ENCODE measurements around the gene ZNF101. TPM values are rescaled to one million over a fixed set of nuclear protein-coding genes. Genes with fewer than 3 reads are reported as not detected.

The ZNF101 gene
- total and polyA plus RNA-seq, 9 of the 15 experiments (the other 6 are each of a cell fraction or from before 2014, with no cell fraction given): 9.6 to 20.3 (median 12.4) TPM

GRCh38 chr19:19643158-19644053 is 25.2 kb upstream of the ZNF101 start, which contains the start of gene GMIP (continued):
- peak; percentile 37 for TF ChIP-seq PKNOX1 (IDR thresholded peaks at IDR 0.05)
- TF ChIP-seq HCFC1 (IDR thresholded peaks at IDR 0.05; ENCODE audit: low read depth, low read length): no peak
- TF ChIP-seq CREB3L1 (IDR thresholded peaks at IDR 0.05; ENCODE audit: borderline replicate concordance, low read depth): peak; percentile 62; the same call in 1 of the 2 replicates
- TF ChIP-seq KLF16 (IDR thresholded peaks at IDR 0.05): peak; percentile 56; the same call in 1 of the 2 replicates
- peak; percentile 59; the same call in 1 of the 2 replicates for TF ChIP-seq BRD4 (IDR thresholded peaks at IDR 0.05)
- peak; percentile 66 to 77 for TF ChIP-seq RAD21 (CRISPR knock-in tag; conservative IDR thresholded peaks at IDR 0.05 in 1 of 2, IDR thresholded peaks at IDR 0.05 in 1 of 2)
- TF ChIP-seq MCM5 (IDR thresholded peaks at IDR 0.05; ENCODE audit: low read depth): no peak
- TF ChIP-seq CREB5 (CRISPR knock-in tag; IDR thresholded peaks at IDR 0.05): 0 out of 2 replicates have a peak, but pooled peaks have one; percentile 46
- TF ChIP-seq PHF20 (IDR thresholded peaks at IDR 0.05; ENCODE audit: partially characterized antibody): peak; percentile 18
- TF ChIP-seq KDM1A (IDR thresholded peaks at IDR 0.05): peak in 1 of 2 experiments; percentile 70; a peak in 1 of 4 replicates
- peak in 1 of 2 experiments; percentile 20; a peak in 1 of 4 replicates for TF ChIP-seq HDAC1 (IDR thresholded peaks at IDR 0.05)
- TF ChIP-seq KAT8 (IDR thresholded peaks at IDR 0.05; ENCODE audit: low read depth): no peak
- peak in 1 of 2 experiments; percentile 68 for TF ChIP-seq AFF1 (IDR thresholded peaks at IDR 0.05; ENCODE audit: low read depth in 1 of 2, partially characterized antibody in 2 of 2)
- TF ChIP-seq ATF1 (CRISPR knock-in tag; IDR thresholded peaks at IDR 0.05): no peak
- TF ChIP-seq ATF1 (tag; IDR thresholded peaks at IDR 0.05): peak; percentile 40; the same call in 1 of the 2 replicates
- peak; percentile 90 for TF ChIP-seq POLR2G (IDR thresholded peaks at IDR 0.05; ENCODE audit: low read depth, low read length)
- peak in 1 of 2 experiments; percentile 6 for TF ChIP-seq E2F6 (IDR thresholded peaks at IDR 0.05; ENCODE audit: borderline replicate concordance in 1 of 2, extremely low read depth in 1 of 2, insufficient read depth in 1 of 2, insufficient read length in 1 of 2, low read depth in 1 of 2, low read length in 1 of 2, poor library complexity in 1 of 2, severe bottlenecking in 1 of 2)
